SK-N-MC (cell line): Measurements from ENCODE around the gene FILIP1L.

Experiments used
- DNase-seq: peaks from one replicate; pipeline ENCODE4 v3.0.0-alpha.2; 2011; ENCODE audit warnings: low read depth, low spot score
- H3K27ac ChIP-seq: fragments of 200-600 bp; sonication (generic); 2 replicates; pipeline ENCODE4 v1.5.1; 2016; ENCODE audit warnings: mixed run types
- H3K36me3 ChIP-seq: fragments of 200-600 bp; sonication (generic); 2 replicates; pipeline ENCODE4 v1.6.1; 2017; ENCODE audit warnings: antibody characterized with exemption, low read length, mixed read lengths; ENCODE audit not compliant: insufficient read depth
- H3K4me3 ChIP-seq: fragments of 200-600 bp; sonication (generic); 2 replicates; pipeline ENCODE4 v1.5.1; 2016
- H3K9ac ChIP-seq: fragments of 200-600 bp; sonication (generic); 2 replicates; pipeline ENCODE4 v1.8.0; 2017; ENCODE audit warnings: mixed run types, mixed read lengths; ENCODE audit not compliant: insufficient read length
- H3K9me3 ChIP-seq: fragments of 200-600 bp; sonication (generic); 2 replicates; pipeline ENCODE4 v1.6.1; 2017; ENCODE audit warnings: low read depth, mild to moderate bottlenecking, antibody characterized with exemption, low read length, moderate library complexity, mixed read lengths
- EZH2 ChIP-seq: fragments of 200-600 bp; sonication (generic); IDR thresholded peaks from one replicate; pipeline ENCODE4 v1.6.1; 2017; ENCODE audit warnings: antibody characterized with exemption
- FOXP2 ChIP-seq: optimal IDR thresholded peaks from 2 replicates; pipeline ENCODE3; 2011; ENCODE audit warnings: mild to moderate bottlenecking, moderate library complexity; ENCODE audit not compliant: insufficient read depth; ENCODE audit errors: extremely low read length, control extremely low read depth
- POLR2AphosphoS5 ChIP-seq: IDR thresholded peaks from 2 replicates; pipeline ENCODE4 v1.6.1; 2012; ENCODE audit warnings: mild to moderate bottlenecking, low read depth, low read length, borderline replicate concordance

The FILIP1L gene

GRCh38 chr3:100120693-100121092, 6.4 kb upstream of the FILIP1L start:
- Histone ChIP-seq H3K9ac (no peak overlapping the region), H3K4me3 (no peak overlapping the region), H3K9me3 (no peaks in the 10 kb centered on the region), H3K36me3 (no peaks in the 10 kb centered on the region), H3K27ac (no peak overlapping the region)
- no peak for DNase-seq
- TF ChIP-seq FOXP2 = no peak
- TF ChIP-seq EZH2 = no peak
- TF ChIP-seq POLR2AphosphoS5 = no peak

GRCh38 chr3:100120012-100120411, 5.7 kb upstream of the FILIP1L start:
- no peak overlapping the region for H3K4me3 ChIP-seq
- no peaks in the 10 kb centered on the region for H3K36me3 ChIP-seq
- no peak for DNase-seq
- H3K9me3 ChIP-seq = no peaks in the 10 kb centered on the region
- H3K27ac ChIP-seq = no peak overlapping the region
- TF ChIP-seq POLR2AphosphoS5 = no peak
- TF ChIP-seq FOXP2 = no peak
- no peak for TF ChIP-seq EZH2
- no peak overlapping the region for H3K9ac ChIP-seq

- no peaks in the 10 kb centered on the region for H3K9me3 ChIP-seq
- DNase-seq = no peak
- H3K36me3 ChIP-seq = no peaks in the 10 kb centered on the region
- no peak overlapping the region for H3K27ac ChIP-seq
- TF ChIP-seq EZH2 = no peak
- no peak for TF ChIP-seq POLR2AphosphoS5
- TF ChIP-seq FOXP2 = no peak
- no peak overlapping the region for H3K9ac ChIP-seq
- no peak overlapping the region for H3K4me3 ChIP-seq
Observed at GRCh38 chr3:100117093-100117492, 2.8 kb upstream of the FILIP1L start.

GRCh38 chr3:100113723-100114412, 433 bp downstream of the FILIP1L start:
- no peaks in the 10 kb centered on the region for H3K9me3 ChIP-seq
- H3K4me3 ChIP-seq = no peak overlapping the region
- no peak overlapping the region for H3K27ac ChIP-seq
- DNase-seq = no peak
- no peak overlapping the region for H3K9ac ChIP-seq
- TF ChIP-seq FOXP2 = no peak
- TF ChIP-seq EZH2 = no peak
- TF ChIP-seq POLR2AphosphoS5 = no peak
- H3K36me3 ChIP-seq = no peaks in the 10 kb centered on the region

- Histone ChIP-seq H3K9ac (no peak overlapping the region), H3K27ac (no peak overlapping the region), H3K9me3 (no peaks in the 10 kb centered on the region), H3K36me3 (no peaks in the 10 kb centered on the region), H3K4me3 (no peak overlapping the region)
- no peak for TF ChIP-seq FOXP2
- TF ChIP-seq EZH2 = no peak
- no peak for TF ChIP-seq POLR2AphosphoS5
- DNase-seq = no peak
Observed at GRCh38 chr3:100111728-100112127, 2.6 kb downstream of the FILIP1L start.

GRCh38 chr3:100110162-100110561, 4.1 kb downstream of the FILIP1L start:
- Histone ChIP-seq H3K27ac (no peak overlapping the region), H3K4me3 (no peak overlapping the region), H3K9me3 (no peaks in the 10 kb centered on the region), H3K36me3 (no peaks in the 10 kb centered on the region), H3K9ac (no peak overlapping the region)
- no peak for DNase-seq
- TF ChIP-seq EZH2 (no peak), POLR2AphosphoS5 (no peak), FOXP2 (no peak)

GRCh38 chr3:100108464-100109079, 5.7 kb downstream of the FILIP1L start:
- TF ChIP-seq EZH2 (no peak), FOXP2 (no peak), POLR2AphosphoS5 (no peak)
- no peak overlapping the region for H3K4me3 ChIP-seq
- no peak overlapping the region for H3K9ac ChIP-seq
- no peaks in the 10 kb centered on the region for H3K9me3 ChIP-seq
- H3K27ac ChIP-seq = no peak overlapping the region
- H3K36me3 ChIP-seq = no peaks in the 10 kb centered on the region
- DNase-seq = no peak

GRCh38 chr3:100107221-100107814, 7.0 kb downstream of the FILIP1L start:
- no peak for DNase-seq
- TF ChIP-seq FOXP2 (no peak), EZH2 (no peak), POLR2AphosphoS5 (no peak)
- H3K27ac ChIP-seq = peak overlapping the region; percentile 33; the same call in 1 of the 2 replicates
- no peak overlapping the region for H3K9ac ChIP-seq
- H3K36me3 ChIP-seq = no peaks in the 10 kb centered on the region
- no peaks in the 10 kb centered on the region for H3K9me3 ChIP-seq
- no peak overlapping the region for H3K4me3 ChIP-seq
